K562 treated with DMSO at 1 percent for 48 hours (cell line): ENCODE measurements around the gene SLC17A3. TPM values are rescaled to one million over a fixed set of nuclear protein-coding genes. Genes with fewer than 3 reads are reported as not detected.

ENCODE experiments used
- total RNA-seq: library from RNA; unstranded; fragments of 300-600 nt; gene quantifications from 2 replicates; pipeline ENCODE4 v1.2.3, GENCODE V29; 2022; ENCODE audit warnings: low replicate concordance; ENCODE audit errors: extremely low read depth

Gene SLC17A3, protein sequence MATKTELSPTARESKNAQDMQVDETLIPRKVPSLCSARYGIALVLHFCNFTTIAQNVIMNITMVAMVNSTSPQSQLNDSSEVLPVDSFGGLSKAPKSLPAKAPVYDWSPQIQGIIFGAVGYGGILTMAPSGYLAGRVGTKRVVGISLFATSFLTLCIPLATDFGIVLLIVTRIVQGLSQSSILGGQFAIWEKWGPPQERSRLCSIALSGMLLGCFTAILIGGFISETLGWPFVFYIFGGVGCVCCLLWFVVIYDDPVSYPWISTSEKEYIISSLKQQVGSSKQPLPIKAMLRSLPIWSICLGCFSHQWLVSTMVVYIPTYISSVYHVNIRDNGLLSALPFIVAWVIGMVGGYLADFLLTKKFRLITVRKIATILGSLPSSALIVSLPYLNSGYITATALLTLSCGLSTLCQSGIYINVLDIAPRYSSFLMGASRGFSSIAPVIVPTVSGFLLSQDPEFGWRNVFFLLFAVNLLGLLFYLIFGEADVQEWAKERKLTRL
- total RNA-seq = not detected in 2 replicates

DNA sequence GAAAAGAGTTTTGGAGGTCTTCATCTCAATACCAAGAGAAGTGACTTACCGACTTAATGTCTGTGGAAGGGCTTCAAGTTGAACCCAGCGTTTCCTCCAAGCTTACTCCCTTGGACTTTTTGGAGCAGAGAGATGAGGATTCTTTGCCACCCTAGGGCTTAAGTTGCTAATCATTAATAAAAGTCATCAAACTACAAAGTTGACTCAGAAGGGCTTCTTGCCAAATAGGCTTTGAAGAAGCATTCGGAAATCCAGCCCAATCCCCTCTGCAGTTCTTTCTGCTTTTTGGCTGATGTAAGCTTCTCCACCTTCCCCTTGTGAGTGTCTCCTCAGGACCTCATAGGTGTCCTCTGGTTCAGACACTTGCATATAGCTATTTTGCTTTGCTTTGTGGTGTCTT is at the start of gene SLC17A3:
TSS of gene SLC17A3 (minus strand) at position 126 of the 400 bp plus-strand sequence. CDS start 5,856 bp downstream, outside the sequence.

DNA sequence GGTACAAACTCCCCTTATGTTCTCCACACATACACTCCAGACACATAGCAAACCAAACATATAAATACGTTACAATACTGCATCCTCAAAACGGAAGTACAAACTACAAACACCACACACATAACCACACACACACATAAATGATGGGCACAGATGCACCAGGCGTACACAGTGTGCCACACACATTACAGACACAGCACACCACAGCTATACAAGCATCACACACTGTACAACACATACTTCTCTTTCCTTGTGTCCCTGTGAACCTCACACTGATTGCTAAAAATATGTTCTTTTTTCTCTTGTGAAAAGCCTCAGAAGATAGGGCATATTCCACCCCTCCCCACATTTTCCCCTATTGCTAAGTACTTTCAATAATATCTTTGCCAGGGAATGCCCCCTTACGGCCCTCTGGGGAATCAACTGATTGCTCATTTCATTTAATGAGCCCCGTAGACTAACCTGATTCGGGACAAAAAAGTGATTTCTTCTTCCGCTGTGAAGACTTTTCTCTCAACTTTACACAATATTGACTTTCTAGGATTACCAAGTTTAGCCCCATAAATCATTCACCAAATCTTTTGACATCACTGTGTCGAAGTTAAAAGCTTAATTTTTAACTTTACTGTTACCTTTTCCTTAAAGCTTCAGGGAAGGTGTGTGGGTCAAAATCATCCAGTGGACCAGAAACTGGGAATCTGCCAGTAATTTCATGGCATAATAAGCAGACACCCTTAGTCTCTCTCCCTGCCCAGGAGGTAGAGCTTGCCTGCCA is 42.3 kb downstream of the SLC17A3 start, which contains the start of gene SLC17A1:
TSS of gene SLC17A1 (minus strand) at position 521 of the 775 bp plus-strand sequence. CDS start 1,495 bp downstream, outside the sequence.

Other genes starting within 250 kb of the SLC17A3 start
- not detected in 2 replicates for gene SCGN, start 222.0 kb downstream of the SLC17A3 start, total RNA-seq
- gene SLC17A4, start 119.5 kb downstream of the SLC17A3 start, total RNA-seq = not detected in 2 replicates
- not detected in 2 replicates for gene SLC17A1, start 42.2 kb downstream of the SLC17A3 start, total RNA-seq
- not detected in 2 replicates for gene SLC17A2, start 56.4 kb upstream of the SLC17A3 start, total RNA-seq
- not detected in 2 replicates for gene TRIM38, start 88.6 kb upstream of the SLC17A3 start, total RNA-seq
- not detected in 2 replicates for gene HFE, start 213.2 kb upstream of the SLC17A3 start, total RNA-seq